ENCODE measurements around the gene SLC25A22. TPM values are rescaled to one million over a fixed set of nuclear protein-coding genes. Genes with fewer than 3 reads are reported as not detected.

Gene SLC25A22
- total RNA-seq, 2 donors from 2014 or later, result 31.8 to 37.7 TPM

DNA sequence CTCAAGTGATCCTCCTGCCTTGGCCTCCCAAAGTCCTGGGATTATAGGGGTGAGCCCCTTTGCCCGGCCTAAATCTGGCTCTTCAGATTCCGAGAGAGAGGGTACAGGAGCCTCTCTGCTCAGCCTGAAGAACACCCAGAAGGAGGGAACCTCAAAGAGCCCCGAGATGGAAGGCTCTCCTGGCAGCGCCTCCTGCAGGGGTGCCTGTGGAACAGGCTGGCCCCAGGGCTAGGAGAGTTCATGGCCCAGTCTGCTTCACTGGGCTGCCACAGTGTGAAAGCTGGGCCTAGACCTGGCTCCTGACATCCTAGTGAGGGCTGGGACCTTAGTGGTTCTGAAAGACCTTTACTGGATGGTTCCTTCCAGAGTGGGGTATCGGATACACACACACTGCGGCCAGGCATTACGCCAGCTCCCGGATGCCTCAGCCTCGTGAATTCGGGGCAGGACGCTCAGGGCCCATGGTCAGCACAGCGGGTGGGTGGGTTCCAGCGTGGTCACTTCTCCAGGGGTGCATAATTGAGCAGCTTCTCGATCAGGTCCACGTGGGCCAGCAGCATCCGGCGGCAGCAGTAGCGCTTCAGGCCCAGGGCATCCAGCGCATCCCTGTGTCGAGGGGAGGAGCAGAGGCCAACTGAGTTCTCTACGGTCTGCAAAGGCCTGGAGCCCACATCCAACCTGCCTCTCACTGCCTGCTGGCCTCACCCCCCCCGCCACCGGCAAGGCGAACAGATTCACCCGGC, 42.0 kb upstream of the SLC25A22 start:
- H3K9me3 ChIP-seq, result no peaks in the 10 kb centered on the region
- H3K9ac ChIP-seq (ENCODE audit: low read depth in 2 of 2, low read length in 2 of 2), result no peak overlapping the region
- H3K36me3 ChIP-seq, result peaks cover 21% of the 10 kb centered on the region
- no peaks in the 10 kb centered on the region for H3K27me3 ChIP-seq
- H3K4me3 ChIP-seq, result no peak overlapping the region
- TF ChIP-seq, protein P1, sequence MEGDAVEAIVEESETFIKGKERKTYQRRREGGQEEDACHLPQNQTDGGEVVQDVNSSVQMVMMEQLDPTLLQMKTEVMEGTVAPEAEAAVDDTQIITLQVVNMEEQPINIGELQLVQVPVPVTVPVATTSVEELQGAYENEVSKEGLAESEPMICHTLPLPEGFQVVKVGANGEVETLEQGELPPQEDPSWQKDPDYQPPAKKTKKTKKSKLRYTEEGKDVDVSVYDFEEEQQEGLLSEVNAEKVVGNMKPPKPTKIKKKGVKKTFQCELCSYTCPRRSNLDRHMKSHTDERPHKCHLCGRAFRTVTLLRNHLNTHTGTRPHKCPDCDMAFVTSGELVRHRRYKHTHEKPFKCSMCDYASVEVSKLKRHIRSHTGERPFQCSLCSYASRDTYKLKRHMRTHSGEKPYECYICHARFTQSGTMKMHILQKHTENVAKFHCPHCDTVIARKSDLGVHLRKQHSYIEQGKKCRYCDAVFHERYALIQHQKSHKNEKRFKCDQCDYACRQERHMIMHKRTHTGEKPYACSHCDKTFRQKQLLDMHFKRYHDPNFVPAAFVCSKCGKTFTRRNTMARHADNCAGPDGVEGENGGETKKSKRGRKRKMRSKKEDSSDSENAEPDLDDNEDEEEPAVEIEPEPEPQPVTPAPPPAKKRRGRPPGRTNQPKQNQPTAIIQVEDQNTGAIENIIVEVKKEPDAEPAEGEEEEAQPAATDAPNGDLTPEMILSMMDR (IDR thresholded peaks at IDR 0.05), result no peak
- peaks cover 27% of the 10 kb centered on the region for H3K4me1 ChIP-seq
- no peak for DNase-seq
- intact Hi-C loops (cut with DNase I), result no loop called here
- H3K27ac ChIP-seq, result no peak overlapping the region

GRCh38 chr11:839280-839623, 41.2 kb upstream of the SLC25A22 start:
- intact Hi-C loops (cut with DNase I), result no loop called here
- no peaks in the 10 kb centered on the region for H3K27me3 ChIP-seq
- DNase-seq, result no peak
- no peak overlapping the region for H3K27ac ChIP-seq
- H3K36me3 ChIP-seq, result peaks cover 21% of the 10 kb centered on the region
- H3K9me3 ChIP-seq, result no peaks in the 10 kb centered on the region
- peaks cover 29% of the 10 kb centered on the region for H3K4me1 ChIP-seq
- no peak overlapping the region for H3K4me3 ChIP-seq
- TF ChIP-seq, protein P1 (IDR thresholded peaks at IDR 0.05), result no peak
- H3K9ac ChIP-seq (ENCODE audit: low read depth in 2 of 2, low read length in 2 of 2), result no peak overlapping the region

DNA sequence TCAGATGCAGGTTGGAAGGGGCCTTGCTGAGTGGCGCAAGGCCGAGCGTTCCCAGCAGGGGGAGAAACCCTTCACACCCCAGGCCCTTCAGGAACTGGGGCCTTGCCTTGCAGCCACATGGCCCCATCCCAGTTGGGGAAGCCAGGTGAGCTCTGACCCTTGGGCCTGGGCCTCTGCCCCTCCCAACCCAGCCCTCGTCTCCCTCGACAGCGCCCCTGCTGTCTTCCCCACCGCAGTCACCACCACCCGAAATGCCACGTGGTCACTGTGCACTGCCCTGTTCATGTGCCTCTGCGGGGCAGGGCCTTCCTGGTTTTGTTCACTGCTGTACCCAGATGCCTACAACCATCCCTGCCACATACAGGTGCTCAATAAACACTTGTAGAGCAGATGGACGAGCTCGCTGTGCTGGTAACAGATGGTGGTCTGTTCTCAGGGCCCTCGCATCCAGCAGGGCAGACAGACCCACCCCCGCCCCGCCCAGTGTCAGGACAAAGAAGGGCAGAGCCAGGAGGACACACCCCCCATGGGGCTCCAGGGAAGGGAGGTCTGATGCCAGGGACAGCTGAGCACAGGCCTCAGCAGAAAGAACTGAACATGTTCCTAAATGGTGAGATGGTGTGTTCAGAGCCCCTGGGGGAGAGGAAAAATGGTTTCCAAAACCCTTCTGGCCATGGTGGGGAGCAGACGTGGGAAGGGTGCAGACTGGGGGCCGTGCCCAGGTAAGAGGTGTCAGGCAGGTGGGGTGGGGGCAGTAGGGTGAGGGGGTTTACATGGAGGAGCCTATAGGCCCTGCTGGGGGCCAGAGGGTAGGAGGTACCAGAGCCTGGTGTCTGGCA, 40.6 kb upstream of the SLC25A22 start:
- intact Hi-C loops (cut with DNase I), result no loop called here
- DNase-seq, result peak; percentile 67
- Histone ChIP-seq H3K27me3 (no peaks in the 10 kb centered on the region), H3K36me3 (peaks cover 21% of the 10 kb centered on the region), H3K4me3 (no peak overlapping the region), H3K4me1 (peaks cover 35% of the 10 kb centered on the region), H3K9me3 (no peaks in the 10 kb centered on the region), H3K27ac (no peak overlapping the region), H3K9ac (ENCODE audit: low read depth in 2 of 2, low read length in 2 of 2) (no peak overlapping the region)
- TF ChIP-seq, protein P1 (IDR thresholded peaks at IDR 0.05), result no peak

DNA sequence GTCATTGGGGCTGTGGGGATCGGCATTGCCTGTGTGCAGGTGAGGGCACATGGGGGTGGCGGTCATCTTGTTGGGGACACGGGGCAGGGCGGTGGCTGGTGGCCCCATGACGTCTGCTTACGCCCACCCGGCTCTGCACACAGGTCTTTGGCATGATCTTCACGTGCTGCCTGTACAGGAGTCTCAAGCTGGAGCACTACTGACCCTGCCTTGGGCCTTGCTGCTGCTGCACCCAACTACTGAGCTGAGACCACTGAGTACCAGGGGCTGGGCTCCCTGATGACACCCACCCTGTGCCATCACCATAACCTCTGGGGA, 39.9 kb upstream of the SLC25A22 start:
- no peaks in the 10 kb centered on the region for H3K9me3 ChIP-seq
- H3K4me3 ChIP-seq, result no peak overlapping the region
- DNase-seq, result no peak
- peaks cover 21% of the 10 kb centered on the region for H3K36me3 ChIP-seq
- intact Hi-C loops (cut with DNase I), result no loop called here
- no peak overlapping the region for H3K27ac ChIP-seq
- TF ChIP-seq, protein P1 (IDR thresholded peaks at IDR 0.05), result no peak
- no peak overlapping the region for H3K9ac ChIP-seq (ENCODE audit: low read depth in 2 of 2, low read length in 2 of 2)
- peaks cover 30% of the 10 kb centered on the region for H3K4me1 ChIP-seq
- no peaks in the 10 kb centered on the region for H3K27me3 ChIP-seq

DNA sequence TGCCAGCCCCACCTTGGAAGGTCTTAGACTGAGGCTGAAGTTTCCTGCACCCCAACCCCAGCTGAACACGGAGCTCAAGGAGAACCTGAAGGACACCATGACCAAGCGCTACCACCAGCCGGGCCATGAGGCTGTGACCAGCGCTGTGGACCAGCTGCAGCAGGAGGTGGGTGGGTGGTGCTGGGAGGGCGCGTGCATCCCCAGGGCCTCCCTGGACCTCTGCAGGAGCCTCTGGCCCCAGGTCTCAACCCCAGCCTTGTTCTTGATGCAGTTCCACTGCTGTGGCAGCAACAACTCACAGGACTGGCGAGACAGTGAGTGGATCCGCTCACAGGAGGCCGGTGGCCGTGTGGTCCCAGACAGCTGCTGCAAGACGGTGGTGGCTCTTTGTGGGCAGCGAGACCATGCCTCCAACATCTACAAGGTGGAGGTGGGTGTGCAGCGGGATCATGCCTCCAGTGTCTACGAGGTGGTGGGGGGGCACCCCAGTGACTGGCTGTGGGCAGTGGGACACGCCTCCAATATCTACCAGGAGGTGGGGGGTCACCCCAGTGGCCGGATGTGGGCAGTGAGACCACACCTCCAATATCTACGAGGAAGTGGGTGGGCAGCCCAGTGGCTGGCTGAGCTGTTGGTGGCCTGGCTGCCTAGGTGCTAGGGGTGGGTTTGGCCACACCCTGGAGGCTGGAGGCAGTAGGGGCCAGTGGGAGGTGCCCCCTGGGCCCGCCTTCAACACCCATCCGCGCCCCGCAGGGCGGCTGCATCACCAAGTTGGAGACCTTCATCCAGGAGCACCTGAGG, 39.3 kb upstream of the SLC25A22 start:
- H3K4me3 ChIP-seq, result no peak overlapping the region
- H3K27ac ChIP-seq, result no peak overlapping the region
- no peak for DNase-seq
- H3K9ac ChIP-seq (ENCODE audit: low read depth in 2 of 2, low read length in 2 of 2), result peak overlapping the region in 1 of 2 donors; percentile 19
- TF ChIP-seq, protein P1 (IDR thresholded peaks at IDR 0.05), result no peak
- H3K36me3 ChIP-seq, result peaks cover 21% of the 10 kb centered on the region
- intact Hi-C loops (cut with DNase I), result no loop called here
- no peaks in the 10 kb centered on the region for H3K9me3 ChIP-seq
- peaks cover 31% of the 10 kb centered on the region for H3K4me1 ChIP-seq
- H3K27me3 ChIP-seq, result no peaks in the 10 kb centered on the region

All from colonic mucosa (tissue), 4 donors.